Panc1 (cell line): ENCODE data around the gene BASP1. TPM values are rescaled to one million over a fixed set of nuclear protein-coding genes. Genes with fewer than 3 reads are reported as not detected.

ENCODE experiments used
- ATAC-seq: fragments of 200-7000 bp; cut with Tn5 transposase; 2 replicates; pipeline ENCODE4 v1.9.1; 2020; ENCODE audit warnings: mild to moderate bottlenecking, moderate library complexity
- BruUV-seq: library from RNA; stranded (reverse); fragments of 400-500 nt; replicated peaks from 2 replicates; lab custom pipeline; 2021; lab: Mats Ljungman, UMichigan
- CTCF ChIA-PET: fragments of 300-600 bp; sonication (Branson Sonifier 250); formaldehyde crosslinking; loops from one replicate; lab custom pipeline; 2022; ENCODE audit warnings: antibody characterized with exemption; lab: Charles Lee
- POLR2A ChIA-PET: fragments of 300-600 bp; sonication (Branson Sonifier 250); formaldehyde crosslinking; loops from one replicate; lab custom pipeline; 2022; ENCODE audit warnings: antibody characterized with exemption; lab: Charles Lee
- DNase-seq: peaks from one replicate; pipeline ENCODE4 v3.0.0-alpha.2; 2010; ENCODE audit warnings: low read depth, low spot score
- H3K27ac ChIP-seq: 2 replicates; pipeline ENCODE4 v1.5.1; 2011; ENCODE audit warnings: mild to moderate bottlenecking, low read length, inconsistent platforms
- H3K27me3 ChIP-seq: fragments of 200-500 bp; sonication (Bioruptor generic); 2 replicates; pipeline ENCODE4 v1.6.0; 2014; ENCODE audit warnings: low read length, inconsistent platforms; ENCODE audit not compliant: control insufficient read depth, insufficient read depth
- H3K36me3 ChIP-seq: fragments of 200-500 bp; sonication (Bioruptor generic); 2 replicates; pipeline ENCODE4 v1.5.1; 2014; ENCODE audit warnings: inconsistent platforms, mild to moderate bottlenecking, low read length, moderate library complexity; ENCODE audit not compliant: control insufficient read depth, insufficient read depth
- H3K4me1 ChIP-seq: 2 replicates; pipeline ENCODE4 v1.5.1; 2011; ENCODE audit warnings: inconsistent platforms, mild to moderate bottlenecking, low read length, moderate library complexity; ENCODE audit not compliant: control insufficient read depth, insufficient read depth
- H3K4me3 ChIP-seq, 2 experiments: 2 replicates each; pipeline ENCODE4 v1.5.1; 2011 to 2012; ENCODE audit warnings: low read depth in 2 of 2, low read length in 2 of 2, mild to moderate bottlenecking in 2 of 2, inconsistent platforms in 1 of 2, moderate library complexity in 1 of 2
- H3K9me3 ChIP-seq: fragments of 200-500 bp; sonication (Bioruptor generic); 2 replicates; pipeline ENCODE4 v1.5.1; 2014; ENCODE audit warnings: low read depth, mild to moderate bottlenecking, inconsistent platforms, low read length, moderate library complexity; ENCODE audit not compliant: control insufficient read depth, insufficient read depth
- CTCF ChIP-seq: fragments of 450-650 bp; IDR thresholded peaks from 2 replicates; pipeline ENCODE4 v1.5.1; 2017; ENCODE audit warnings: mild to moderate bottlenecking
- POLR2AphosphoS5 ChIP-seq: IDR thresholded peaks from 2 replicates; pipeline ENCODE4 v1.6.1; 2012; ENCODE audit warnings: mild to moderate bottlenecking, low read depth, low read length, moderate library complexity
- REST ChIP-seq, 2 experiments: IDR thresholded peaks; 2 replicates each; pipeline ENCODE4 v1.6.1; 2011 to 2012; ENCODE audit warnings: low read depth in 2 of 2, control low read depth in 1 of 2, low read length in 1 of 2, mild to moderate bottlenecking in 1 of 2, moderate library complexity in 1 of 2; ENCODE audit not compliant: insufficient read depth in 1 of 2
- SIN3A ChIP-seq: IDR thresholded peaks from 2 replicates; pipeline ENCODE4 v1.6.1; 2012; ENCODE audit warnings: low read depth, mild to moderate bottlenecking, low read length, moderate library complexity, borderline replicate concordance; ENCODE audit not compliant: insufficient read depth
- TCF7L2 ChIP-seq: IDR thresholded peaks from 2 replicates; pipeline ENCODE4 v1.6.1; 2011; ENCODE audit warnings: mild to moderate bottlenecking, low read depth, low read length, inconsistent platforms
- in situ Hi-C: cut with HindIII; loops from 2 replicates; pipeline ENCODE4 v1.10.0; 2016; ENCODE audit warnings: low sequenced_read_pairs, low pct_unique_long_range_greater_than_20kb
- intact Hi-C: fragments of 100-400 bp; cut with micrococcal nuclease; formaldehyde crosslinking; loops from one replicate; pipeline ENCODE4 v1.10.0; 2022; ENCODE audit not compliant: unreplicated experiment
- total RNA-seq: library from RNA; stranded (reverse); gene quantifications from one replicate; pipeline ENCODE4 v1.2.1, GENCODE V29; 2021; ENCODE audit not compliant: unreplicated experiment

BASP1 gene
- total RNA-seq, 1 experiment from 2014 or later, result 217 TPM

GRCh38 chr5:17294639-17295311, 77.3 kb downstream of the BASP1 start:
- POLR2A ChIA-PET, result no interaction called here
- no TSS peak for BruUV-seq
- TF ChIP-seq TCF7L2, result no peak
- TF ChIP-seq POLR2AphosphoS5, result no peak
- no peak for TF ChIP-seq SIN3A
- no peak for TF ChIP-seq CTCF
- no peak for TF ChIP-seq REST (IDR thresholded peaks at IDR 0.05; ENCODE audit: insufficient read depth in 1 of 2, low read depth in 2 of 2, low read length in 1 of 2)
- H3K9me3 ChIP-seq, result no peaks in the 10 kb centered on the region
- H3K4me1 ChIP-seq, result no peaks in the 10 kb centered on the region
- DNase-seq (no peak), ATAC-seq (no peak)
- no peaks in the 10 kb centered on the region for H3K36me3 ChIP-seq
- H3K4me3 ChIP-seq, result no peak overlapping the region
- no peaks in the 10 kb centered on the region for H3K27me3 ChIP-seq
- CTCF ChIA-PET, result no interaction called here
- intact Hi-C loops, result no loop called here
- no peak overlapping the region for H3K27ac ChIP-seq
- in situ Hi-C loops, result no loop called here

- Histone ChIP-seq H3K36me3 (no peaks in the 10 kb centered on the region), H3K27ac (no peak overlapping the region), H3K4me3 (no peak overlapping the region), H3K4me1 (no peaks in the 10 kb centered on the region), H3K9me3 (no peaks in the 10 kb centered on the region), H3K27me3 (no peaks in the 10 kb centered on the region)
- DNase-seq, result no peak
- TF ChIP-seq CTCF (no peak), SIN3A (no peak), TCF7L2 (no peak), POLR2AphosphoS5 (no peak), REST (IDR thresholded peaks at IDR 0.05; ENCODE audit: insufficient read depth in 1 of 2, low read depth in 2 of 2, low read length in 1 of 2) (no peak)
- ATAC-seq, result no peak
- CTCF ChIA-PET, result no interaction called here
- POLR2A ChIA-PET, result no interaction called here
- intact Hi-C loops, result no loop called here
- no TSS peak for BruUV-seq
- in situ Hi-C loops, result no loop called here
Observed at GRCh38 chr5:17295671-17296070, 78.2 kb downstream of the BASP1 start.
